ENCODE data around the gene INTS6L. TPM values are rescaled to one million over a fixed set of nuclear protein-coding genes. Genes with fewer than 3 reads are reported as not detected.

The INTS6L gene, protein sequence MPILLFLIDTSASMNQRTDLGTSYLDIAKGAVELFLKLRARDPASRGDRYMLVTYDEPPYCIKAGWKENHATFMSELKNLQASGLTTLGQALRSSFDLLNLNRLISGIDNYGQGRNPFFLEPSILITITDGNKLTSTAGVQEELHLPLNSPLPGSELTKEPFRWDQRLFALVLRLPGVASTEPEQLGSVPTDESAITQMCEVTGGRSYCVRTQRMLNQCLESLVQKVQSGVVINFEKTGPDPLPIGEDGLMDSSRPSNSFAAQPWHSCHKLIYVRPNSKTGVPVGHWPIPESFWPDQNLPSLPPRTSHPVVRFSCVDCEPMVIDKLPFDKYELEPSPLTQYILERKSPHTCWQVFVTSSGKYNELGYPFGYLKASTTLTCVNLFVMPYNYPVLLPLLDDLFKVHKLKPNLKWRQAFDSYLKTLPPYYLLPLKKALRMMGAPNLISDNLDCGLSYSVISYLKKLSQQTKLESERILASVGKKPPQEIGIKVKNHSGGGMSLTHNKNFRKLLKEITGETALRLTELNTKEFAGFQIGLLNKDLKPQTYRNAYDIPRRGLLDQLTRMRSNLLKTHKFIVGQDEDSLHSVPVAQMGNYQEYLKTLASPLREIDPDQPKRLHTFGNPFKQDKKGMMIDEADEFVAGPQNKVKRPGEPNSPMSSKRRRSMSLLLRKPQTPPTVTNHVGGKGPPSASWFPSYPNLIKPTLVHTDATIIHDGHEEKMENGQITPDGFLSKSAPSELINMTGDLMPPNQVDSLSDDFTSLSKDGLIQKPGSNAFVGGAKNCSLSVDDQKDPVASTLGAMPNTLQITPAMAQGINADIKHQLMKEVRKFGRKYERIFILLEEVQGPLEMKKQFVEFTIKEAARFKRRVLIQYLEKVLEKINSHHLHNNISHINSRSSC
- 5.9 TPM for polyA plus RNA-seq (2013, experiment 1 of 2)
- polyA plus RNA-seq (2013, experiment 2 of 2), result 5.6 TPM

DNA sequence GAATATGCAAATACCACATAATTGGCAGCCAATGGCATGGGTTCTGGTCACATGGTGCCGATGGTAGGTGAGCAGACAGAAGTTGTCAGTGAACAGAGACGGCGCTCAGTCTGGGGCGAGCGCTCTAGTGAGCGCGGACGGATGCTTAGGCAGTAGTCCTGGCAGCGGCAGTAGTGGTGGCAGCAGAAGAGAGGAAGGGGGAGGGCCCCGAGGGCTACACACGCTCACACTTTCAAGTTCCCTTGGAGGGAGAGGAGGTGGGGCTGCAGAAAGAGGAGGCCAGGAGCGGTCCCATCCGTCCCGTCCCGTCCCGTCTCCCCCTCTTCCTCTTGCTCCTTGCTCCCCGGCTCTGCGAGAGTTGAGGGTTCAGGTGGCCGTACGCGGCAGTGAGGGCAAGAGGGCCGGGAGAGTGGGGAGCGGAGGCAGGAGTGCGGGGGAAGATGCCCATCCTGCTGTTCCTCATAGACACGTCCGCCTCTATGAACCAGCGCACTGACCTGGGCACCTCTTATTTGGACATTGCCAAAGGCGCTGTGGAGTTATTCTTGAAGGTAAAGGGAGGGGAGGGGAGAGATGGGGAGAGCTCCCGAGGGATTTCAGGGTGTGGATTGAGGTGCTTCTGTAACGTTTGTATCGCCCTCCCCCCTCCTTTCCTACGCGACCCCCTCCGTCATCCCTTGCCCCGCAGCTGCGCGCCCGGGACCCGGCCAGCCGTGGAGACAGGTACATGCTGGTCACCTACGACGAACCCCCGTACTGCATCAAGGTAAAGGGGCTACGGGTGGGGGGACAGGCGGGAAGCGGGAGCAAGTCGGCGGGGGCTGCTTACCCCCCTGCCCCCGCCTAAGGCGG is at the start of gene INTS6L:
INTS6L (plus strand) TSS at position 108 of the 852 bp plus-strand sequence; CDS start at position 441, 333 bp downstream.
- H3K79me1 ChIP-seq (ENCODE audit: low read depth, low read length), result no peaks in the 10 kb centered on the region
- H4K8ac ChIP-seq (ENCODE audit: low read depth, low read length), result no peak within 1 kb of the TSS
- no peaks in the 10 kb centered on the region for H3K9me3 ChIP-seq (replicated peaks in 1 of 2; ENCODE audit: control insufficient read depth in 2 of 2, insufficient read depth in 1 of 2, low read depth in 1 of 2, low read length in 2 of 2)
- H3K27me3 ChIP-seq (ENCODE audit: control insufficient read depth in 3 of 3, insufficient read depth in 3 of 3, low read depth in 1 of 3, low read length in 3 of 3), result no peaks in the 10 kb centered on the region
- peak within 1 kb of the TSS; percentile 54 for H3K4me2 ChIP-seq (ENCODE audit: insufficient read depth, low read length, poor library complexity, severe bottlenecking)
- H3K23ac ChIP-seq (ENCODE audit: low read depth, low read length, poor library complexity), result peak within 1 kb of the TSS; percentile 43
- peak within 1 kb of the TSS; percentile 90 for H2AFZ ChIP-seq (ENCODE audit: low read length)
- peak within 1 kb of the TSS; percentile 38 for H3K14ac ChIP-seq (ENCODE audit: low read length)
- H2BK12ac ChIP-seq (ENCODE audit: low read length), result no peak within 1 kb of the TSS
- H2AK5ac ChIP-seq (ENCODE audit: low read depth, low read length), result no peak within 1 kb of the TSS
- peak within 1 kb of the TSS; percentile 83 for H3K18ac ChIP-seq (ENCODE audit: low read length)
- H3K4me1 ChIP-seq (ENCODE audit: control insufficient read depth in 2 of 2, insufficient read depth in 1 of 2, low read depth in 1 of 2, low read length in 2 of 2), result peaks cover 0 to 2% of the 10 kb centered on the region in 2 donors
- H3K27ac ChIP-seq (replicated peaks; ENCODE audit: low read length), result peak within 1 kb of the TSS; percentile 82
- WGBS, 2 donors (ENCODE audit: extremely low coverage in 2 of 2, insufficient read length in 2 of 2, insufficient replicate concordance in 1 of 2), result no CpG with 5 or more reads among the region's 50 CpGs
- peaks cover 0 to under 1% of the 10 kb centered on the region in 2 donors for H3K36me3 ChIP-seq (replicated peaks in 1 of 2; ENCODE audit: control insufficient read depth in 2 of 2, insufficient read depth in 2 of 2, low read length in 2 of 2)
- H3K4ac ChIP-seq (ENCODE audit: low read length), result no peak within 1 kb of the TSS
- H2BK15ac ChIP-seq (ENCODE audit: low read length), result no peak within 1 kb of the TSS
- DNase-seq (ENCODE audit: low spot score), result peak; percentile 72
- no peak within 1 kb of the TSS for H2BK5ac ChIP-seq (ENCODE audit: low read length)
- no peak within 1 kb of the TSS for H4K91ac ChIP-seq (ENCODE audit: low read depth, low read length, poor library complexity)
- H2BK120ac ChIP-seq (ENCODE audit: low read depth, low read length), result no peak within 1 kb of the TSS
- peak within 1 kb of the TSS; percentile 88 for H3K9ac ChIP-seq (ENCODE audit: low read depth, low read length, poor library complexity)
- peak within 1 kb of the TSS; percentile 78 to 92 for H3K4me3 ChIP-seq (ENCODE audit: low read length in 2 of 2)

DNA sequence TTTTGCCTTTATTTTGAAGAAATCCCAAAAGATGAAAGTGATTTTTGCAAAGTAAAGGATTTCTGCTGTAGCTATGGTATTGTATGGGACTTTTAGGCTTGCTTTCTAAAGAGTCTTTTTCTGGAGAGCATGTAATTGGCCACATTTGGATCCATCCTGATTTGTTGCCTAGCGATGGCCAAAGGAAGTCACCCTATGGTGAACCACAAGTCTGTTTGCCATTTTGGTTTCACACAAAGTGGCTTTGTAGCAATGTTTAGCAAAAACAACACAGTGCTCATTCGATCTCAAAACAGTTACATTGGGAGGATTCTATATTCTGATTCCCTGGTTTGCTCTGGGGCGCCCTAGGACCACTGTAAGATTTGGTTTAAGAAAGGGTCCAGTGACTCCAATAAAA is 44.1 kb upstream of the INTS6L start:
- H2BK15ac ChIP-seq (ENCODE audit: low read length), result no peak overlapping the region
- H2BK12ac ChIP-seq (ENCODE audit: low read length), result no peak overlapping the region
- H2BK5ac ChIP-seq (ENCODE audit: low read length), result no peak overlapping the region
- no peaks in the 10 kb centered on the region for H3K4me1 ChIP-seq (ENCODE audit: control insufficient read depth in 2 of 2, insufficient read depth in 1 of 2, low read depth in 1 of 2, low read length in 2 of 2)
- no peak overlapping the region for H3K18ac ChIP-seq (ENCODE audit: low read length)
- H2AK5ac ChIP-seq (ENCODE audit: low read depth, low read length), result no peak overlapping the region
- no peak for DNase-seq (ENCODE audit: low spot score)
- no peak overlapping the region for H4K91ac ChIP-seq (ENCODE audit: low read depth, low read length, poor library complexity)
- no peak overlapping the region for H3K14ac ChIP-seq (ENCODE audit: low read length)
- no peaks in the 10 kb centered on the region for H3K9me3 ChIP-seq (replicated peaks in 1 of 2; ENCODE audit: control insufficient read depth in 2 of 2, insufficient read depth in 1 of 2, low read depth in 1 of 2, low read length in 2 of 2)
- H3K27me3 ChIP-seq (ENCODE audit: control insufficient read depth in 3 of 3, insufficient read depth in 3 of 3, low read depth in 1 of 3, low read length in 3 of 3), result peaks cover 0 to 7% (median 0%) of the 10 kb centered on the region in 3 experiments
- H3K23ac ChIP-seq (ENCODE audit: low read depth, low read length, poor library complexity), result no peak overlapping the region
- H3K4ac ChIP-seq (ENCODE audit: low read length), result no peak overlapping the region
- no peak overlapping the region for H3K4me2 ChIP-seq (ENCODE audit: insufficient read depth, low read length, poor library complexity, severe bottlenecking)
- H2BK120ac ChIP-seq (ENCODE audit: low read depth, low read length), result no peak overlapping the region
- no peak overlapping the region for H3K27ac ChIP-seq (replicated peaks; ENCODE audit: low read length)
- H3K9ac ChIP-seq (ENCODE audit: low read depth, low read length, poor library complexity), result no peak overlapping the region
- no CpG with 5 or more reads among the region's 3 CpGs for WGBS, 2 donors (ENCODE audit: extremely low coverage in 2 of 2, insufficient read length in 2 of 2, insufficient replicate concordance in 1 of 2)
- no peaks in the 10 kb centered on the region for H3K79me1 ChIP-seq (ENCODE audit: low read depth, low read length)
- H4K8ac ChIP-seq (ENCODE audit: low read depth, low read length), result no peak overlapping the region
- H2AFZ ChIP-seq (ENCODE audit: low read length), result no peak overlapping the region
- no peaks in the 10 kb centered on the region for H3K36me3 ChIP-seq (replicated peaks in 1 of 2; ENCODE audit: control insufficient read depth in 2 of 2, insufficient read depth in 2 of 2, low read length in 2 of 2)
- H3K4me3 ChIP-seq (ENCODE audit: low read length in 2 of 2), result no peak overlapping the region

DNA sequence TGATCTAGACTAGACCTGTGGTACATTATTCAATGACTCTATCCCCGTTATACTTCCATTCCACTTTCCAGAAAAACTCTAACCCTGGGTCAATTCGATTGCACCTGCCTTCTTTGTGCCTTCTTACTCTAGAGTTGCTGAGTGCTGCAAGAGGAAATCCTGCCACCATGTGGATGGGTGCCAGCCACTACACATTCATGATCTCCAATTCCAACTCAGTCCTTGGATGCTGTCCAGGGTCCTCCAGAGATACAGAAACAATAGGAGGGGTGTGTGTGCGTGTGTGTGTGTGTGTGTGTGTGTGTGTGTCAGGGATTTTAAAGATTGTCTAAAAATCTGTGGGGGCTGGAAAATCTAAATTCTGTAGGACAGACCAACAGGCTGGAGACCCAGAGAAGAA is 42.9 kb upstream of the INTS6L start:
- no peak overlapping the region for H4K91ac ChIP-seq (ENCODE audit: low read depth, low read length, poor library complexity)
- H3K4me3 ChIP-seq (ENCODE audit: low read length in 2 of 2), result no peak overlapping the region
- no peak overlapping the region for H4K8ac ChIP-seq (ENCODE audit: low read depth, low read length)
- no peak overlapping the region for H2AK5ac ChIP-seq (ENCODE audit: low read depth, low read length)
- H3K23ac ChIP-seq (ENCODE audit: low read depth, low read length, poor library complexity), result no peak overlapping the region
- no peaks in the 10 kb centered on the region for H3K79me1 ChIP-seq (ENCODE audit: low read depth, low read length)
- no peak overlapping the region for H3K9ac ChIP-seq (ENCODE audit: low read depth, low read length, poor library complexity)
- H2BK120ac ChIP-seq (ENCODE audit: low read depth, low read length), result no peak overlapping the region
- H2BK12ac ChIP-seq (ENCODE audit: low read length), result no peak overlapping the region
- no peaks in the 10 kb centered on the region for H3K4me1 ChIP-seq (ENCODE audit: control insufficient read depth in 2 of 2, insufficient read depth in 1 of 2, low read depth in 1 of 2, low read length in 2 of 2)
- H3K18ac ChIP-seq (ENCODE audit: low read length), result no peak overlapping the region
- peaks cover 0 to 7% (median 0%) of the 10 kb centered on the region in 3 experiments for H3K27me3 ChIP-seq (ENCODE audit: control insufficient read depth in 3 of 3, insufficient read depth in 3 of 3, low read depth in 1 of 3, low read length in 3 of 3)
- no CpG with 5 or more reads among the region's 3 CpGs for WGBS, 2 donors (ENCODE audit: extremely low coverage in 2 of 2, insufficient read length in 2 of 2, insufficient replicate concordance in 1 of 2)
- no peaks in the 10 kb centered on the region for H3K36me3 ChIP-seq (replicated peaks in 1 of 2; ENCODE audit: control insufficient read depth in 2 of 2, insufficient read depth in 2 of 2, low read length in 2 of 2)
- no peak overlapping the region for H3K27ac ChIP-seq (replicated peaks; ENCODE audit: low read length)
- no peak overlapping the region for H3K4ac ChIP-seq (ENCODE audit: low read length)
- H2AFZ ChIP-seq (ENCODE audit: low read length), result no peak overlapping the region
- H2BK15ac ChIP-seq (ENCODE audit: low read length), result no peak overlapping the region
- H2BK5ac ChIP-seq (ENCODE audit: low read length), result no peak overlapping the region
- H3K9me3 ChIP-seq (replicated peaks in 1 of 2; ENCODE audit: control insufficient read depth in 2 of 2, insufficient read depth in 1 of 2, low read depth in 1 of 2, low read length in 2 of 2), result no peaks in the 10 kb centered on the region
- H3K4me2 ChIP-seq (ENCODE audit: insufficient read depth, low read length, poor library complexity, severe bottlenecking), result no peak overlapping the region
- no peak overlapping the region for H3K14ac ChIP-seq (ENCODE audit: low read length)
- DNase-seq (ENCODE audit: low spot score), result peak; percentile 38
